HS-5 (cell line): ENCODE results near the gene SMO.

Experiments
- DNase-seq: peaks from one replicate; pipeline ENCODE4 v3.0.0-alpha.2; 2012; ENCODE audit warnings: low read depth

SMO gene

DNA sequence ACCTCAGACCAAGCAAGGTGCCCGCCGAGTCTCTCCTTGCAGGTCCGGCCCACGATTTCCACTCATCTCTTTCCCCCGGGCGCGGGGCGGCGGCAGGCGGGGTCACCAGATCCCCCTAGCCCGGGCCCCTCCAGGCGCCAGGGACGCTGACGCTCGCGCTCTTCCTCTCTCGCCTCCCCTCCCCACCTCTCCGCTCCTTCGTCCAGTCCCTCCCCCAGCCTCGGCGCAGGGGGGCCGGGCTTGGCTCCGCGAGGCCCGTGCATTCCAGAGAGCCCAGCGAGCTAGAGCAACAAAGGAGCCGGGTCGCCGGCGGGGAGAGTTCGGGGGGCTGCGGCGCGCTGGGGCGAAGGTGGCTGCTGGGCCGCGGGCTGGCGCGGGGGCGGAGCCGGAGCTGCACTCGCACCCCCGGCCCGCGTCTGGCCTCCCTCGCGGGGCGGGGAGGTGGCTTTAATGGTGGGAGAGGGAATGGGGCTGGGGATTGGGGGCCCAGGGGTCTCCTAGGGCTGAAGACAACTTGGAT, at the start of gene SMO:
Gene SMO, plus strand, starts transcription at position 262 of the 520 bp plus-strand sequence. CDS start 519 bp downstream, outside the sequence.
- no peak for DNase-seq

DNA sequence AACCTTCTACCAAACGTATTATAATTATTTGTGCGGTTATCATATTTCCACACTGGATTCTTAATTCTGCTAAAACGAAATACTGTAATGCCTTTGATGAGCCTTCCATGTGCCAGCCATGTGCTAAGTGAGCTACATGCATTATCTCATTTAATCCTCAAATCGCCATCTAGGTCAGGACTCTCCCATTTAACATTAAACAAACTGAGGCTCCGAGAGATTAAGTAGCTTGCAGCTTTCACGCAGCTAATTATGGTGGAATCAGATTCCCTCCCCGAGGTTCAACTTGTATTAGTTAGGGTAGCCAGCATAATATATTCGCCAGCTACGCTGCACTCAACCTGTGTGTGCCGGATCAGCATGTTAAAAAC, 44.7 kb upstream of the SMO start:
- DNase-seq = no peak

DNA sequence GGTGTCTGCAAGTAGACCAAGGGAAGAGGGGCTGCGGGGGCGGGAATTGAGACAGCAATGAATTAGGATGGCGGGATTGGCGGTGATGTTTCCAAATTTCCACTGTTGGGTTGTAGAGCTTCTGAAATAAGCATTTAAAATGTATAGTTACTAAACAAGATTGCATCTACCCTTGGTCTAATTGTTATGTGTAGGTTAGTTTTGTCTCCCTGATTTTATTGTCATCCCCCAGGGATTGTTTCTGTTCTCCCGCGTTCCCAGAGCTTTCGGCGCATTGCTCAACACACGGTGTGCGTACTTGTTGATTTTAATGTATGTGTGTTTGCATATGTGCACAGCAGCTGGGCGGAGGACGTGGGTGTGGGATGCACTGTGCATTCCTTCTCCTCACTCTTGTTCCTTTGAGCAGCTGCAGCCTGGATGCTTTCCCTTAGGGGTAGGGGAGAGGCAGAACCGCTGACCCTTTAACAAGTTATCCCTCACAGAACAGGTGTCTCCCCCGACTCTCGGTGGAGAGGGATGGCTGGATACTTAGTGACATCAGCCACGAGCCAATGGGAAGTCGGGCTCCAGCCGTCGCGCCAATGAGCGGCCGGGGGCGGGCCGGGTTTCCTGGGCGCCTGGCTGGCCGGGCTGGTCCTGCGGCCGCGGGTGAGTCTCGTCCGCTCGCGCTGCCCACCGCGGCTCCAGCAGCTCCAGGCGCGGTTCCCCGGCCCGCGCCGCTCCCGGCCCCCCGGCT, 44.2 kb upstream of the SMO start, which contains the start of gene TSPAN33:
Gene TSPAN33, plus strand, starts transcription at position 613 of the 739 bp plus-strand sequence. CDS start 274 bp downstream, outside the sequence.
- DNase-seq = no peak

DNA sequence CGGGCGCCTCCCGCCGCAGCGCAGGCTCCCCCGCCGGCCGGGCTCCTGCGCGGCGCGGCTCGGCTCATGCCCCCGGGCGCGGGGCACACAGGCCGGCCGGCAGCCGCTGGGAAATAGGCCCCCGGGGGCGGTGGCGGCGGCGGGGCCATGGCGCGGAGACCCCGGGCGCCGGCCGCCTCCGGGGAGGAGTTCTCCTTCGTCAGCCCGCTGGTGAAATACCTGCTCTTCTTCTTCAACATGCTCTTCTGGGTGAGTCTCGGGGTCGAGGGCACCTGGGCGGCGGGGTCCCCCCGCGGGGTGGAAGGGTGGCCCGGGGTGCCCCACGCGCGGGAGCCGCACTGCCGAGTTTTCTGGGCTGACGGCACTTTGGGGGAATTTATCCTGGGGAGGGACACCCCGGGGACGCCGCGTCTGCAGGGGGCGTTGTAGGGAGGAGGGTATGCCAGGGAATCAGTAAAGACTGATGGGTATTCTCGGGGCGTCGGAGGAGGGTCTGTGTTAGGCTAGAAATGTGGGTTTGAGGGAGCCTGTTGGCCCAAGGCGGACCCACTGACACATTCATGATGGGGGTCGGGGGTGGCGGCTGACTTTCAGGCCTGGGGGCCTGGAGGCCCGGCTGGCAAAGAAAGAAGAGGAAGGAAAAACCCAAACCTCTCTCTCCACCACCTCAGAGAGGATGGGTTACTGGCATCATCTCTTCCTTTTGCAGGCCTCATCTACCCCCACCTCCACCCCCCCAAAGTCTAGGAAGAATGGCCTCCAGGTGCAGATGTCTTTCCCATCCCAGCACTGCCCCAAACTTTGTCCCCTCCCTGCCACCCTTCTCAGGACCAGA, 43.4 kb upstream of the SMO start:
- no peak for DNase-seq

DNA sequence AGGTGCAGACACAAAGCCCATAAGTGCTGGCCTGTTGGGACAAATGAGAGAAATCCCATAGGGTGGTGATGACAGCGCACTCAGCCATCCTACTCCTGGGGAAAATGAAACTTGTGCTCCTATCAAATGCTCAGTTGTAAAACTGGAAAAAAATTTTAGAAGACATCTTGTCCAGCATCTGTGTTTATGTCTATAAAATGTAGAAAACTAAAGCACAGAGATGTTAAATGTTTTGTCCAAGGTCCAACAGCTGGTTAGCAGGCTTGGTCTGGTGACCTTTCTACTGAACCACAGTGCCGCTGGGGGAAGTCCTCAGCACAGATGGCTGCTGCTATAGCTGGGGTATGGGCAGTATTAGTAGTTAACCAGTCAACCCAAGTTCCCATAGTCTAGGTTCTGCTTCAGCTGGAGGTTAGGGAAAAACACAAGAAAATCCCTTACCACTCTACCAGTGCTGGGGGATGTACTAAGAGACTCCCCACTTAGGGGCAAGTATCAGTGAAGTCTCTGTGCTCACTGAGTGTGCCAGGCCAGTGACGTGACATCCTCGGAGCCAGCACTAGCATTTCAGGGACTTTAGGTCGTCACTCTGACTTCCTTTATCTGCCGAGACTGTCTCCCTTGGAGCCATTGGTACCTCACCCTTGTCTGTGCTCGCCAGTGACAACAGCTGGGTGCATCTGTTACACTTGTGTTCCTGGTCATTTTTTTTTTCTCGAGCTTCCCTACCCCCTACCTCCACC, 42.0 kb upstream of the SMO start:
- no peak for DNase-seq

DNA sequence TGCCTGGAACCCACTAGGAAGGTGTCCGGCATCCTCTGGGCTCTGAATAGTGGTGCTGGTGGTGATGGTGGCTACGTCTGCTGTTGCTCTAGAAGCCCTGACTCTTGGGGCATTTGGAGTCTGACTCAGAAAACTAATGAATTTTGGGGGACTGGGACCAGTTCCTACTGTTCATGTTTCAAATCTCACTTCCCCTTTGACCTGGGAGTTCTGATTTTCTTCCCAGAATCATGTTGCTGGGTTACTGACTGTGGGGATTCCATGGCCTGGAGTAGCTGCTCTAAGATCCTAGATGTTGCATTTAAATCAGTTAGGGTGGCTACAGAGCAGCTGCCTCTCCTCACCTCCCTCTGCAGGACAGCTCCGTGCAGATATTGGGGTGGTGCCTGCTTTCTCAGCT, 40.7 kb upstream of the SMO start:
- no peak for DNase-seq

DNA sequence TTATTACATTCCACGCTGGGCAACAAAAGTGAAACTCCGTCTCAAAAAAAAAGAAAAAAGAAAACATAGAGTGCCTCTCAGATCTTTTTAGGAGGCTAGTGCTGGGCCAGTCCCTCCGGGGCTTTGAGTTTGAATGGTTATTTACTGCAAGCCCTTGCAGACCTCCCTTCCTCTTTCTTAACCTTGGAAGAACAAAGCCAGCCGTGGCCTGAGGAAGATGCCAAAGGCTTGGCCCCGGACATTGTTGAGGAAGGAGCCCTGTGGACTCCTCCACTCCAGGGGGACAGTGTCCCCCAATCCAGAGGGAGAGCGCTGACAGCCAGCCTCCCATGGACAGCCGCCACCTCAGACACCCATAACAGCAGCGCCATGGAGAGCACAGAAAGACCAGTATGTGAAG, 38.9 kb upstream of the SMO start:
- no peak for DNase-seq

DNA sequence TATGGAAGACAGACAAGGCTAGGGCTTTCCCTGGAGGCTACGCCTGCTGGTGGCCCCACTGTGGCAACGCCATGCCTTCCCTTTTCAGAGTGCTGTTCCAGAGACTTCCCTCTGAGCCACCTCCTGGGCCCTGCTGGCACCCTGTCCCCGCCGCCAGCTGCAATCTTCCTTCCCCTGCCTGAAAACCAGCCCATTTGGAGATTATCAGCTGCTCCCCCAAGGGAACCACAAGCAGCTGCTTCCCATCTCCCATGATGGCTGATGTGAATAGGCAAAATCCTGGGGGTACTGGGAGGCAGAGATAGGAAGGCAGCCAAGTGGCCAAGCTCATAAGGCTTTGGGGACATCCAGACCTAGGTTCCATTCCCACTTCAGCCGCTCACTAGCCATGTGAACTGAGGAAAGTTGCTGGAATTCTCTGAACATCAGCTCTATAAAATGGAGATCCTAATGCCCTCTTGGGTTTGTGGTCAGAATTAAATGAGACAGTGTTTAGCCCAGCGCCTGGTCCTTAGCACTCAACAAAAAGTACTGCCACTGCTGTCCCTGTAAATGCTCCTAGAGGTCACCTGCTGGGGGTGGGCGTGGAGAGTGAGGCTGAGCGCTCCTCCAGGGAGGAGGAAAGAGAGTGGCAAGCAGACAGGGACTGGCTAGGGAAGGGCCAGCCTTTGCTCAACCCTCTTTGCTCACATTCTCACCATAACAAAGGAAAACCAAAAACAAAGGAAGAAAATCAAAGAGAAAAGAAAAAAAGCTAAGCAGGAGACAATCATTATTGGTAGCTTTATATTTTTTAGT, 38.0 kb upstream of the SMO start:
- DNase-seq = no peak

DNA sequence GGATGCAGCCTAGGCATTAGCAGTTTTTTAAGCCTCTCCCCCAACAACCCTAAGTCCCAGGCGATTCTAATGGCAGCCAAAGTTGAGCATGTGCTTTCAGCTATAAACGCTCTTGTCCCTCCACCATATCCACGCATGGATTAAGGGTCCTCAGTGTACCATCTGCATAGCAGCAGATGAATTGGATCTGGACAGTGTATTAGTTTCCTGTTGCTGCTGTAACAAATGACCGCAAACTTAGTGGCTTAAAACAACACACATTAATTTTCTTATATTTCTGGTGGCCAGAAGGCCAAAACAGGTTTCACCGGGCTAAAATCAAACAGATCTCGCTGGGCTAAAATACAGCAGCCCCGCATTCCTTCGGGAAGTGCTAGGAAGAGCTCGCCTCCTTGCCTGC, 30.8 kb upstream of the SMO start:
- DNase-seq = no peak

DNA sequence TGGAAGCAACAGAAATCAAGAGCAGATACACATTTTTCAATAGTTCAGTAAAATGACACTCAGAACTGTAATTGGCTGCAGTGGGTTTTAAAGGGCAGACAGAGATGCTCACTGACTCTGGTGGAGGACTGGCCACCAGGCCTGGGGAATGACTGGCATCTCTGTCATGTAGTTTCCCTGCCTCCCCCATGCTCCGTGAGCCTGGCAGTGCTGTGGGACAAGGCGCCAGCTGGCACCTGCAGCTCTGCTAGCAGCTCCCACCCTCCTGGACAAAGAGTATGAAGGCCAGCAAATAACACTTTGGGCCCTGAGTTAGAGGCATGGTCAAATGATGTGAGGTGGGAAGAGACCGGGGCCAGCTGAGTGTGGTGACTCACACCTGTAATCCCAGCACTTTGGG, 28.9 kb upstream of the SMO start:
- no peak for DNase-seq

DNA sequence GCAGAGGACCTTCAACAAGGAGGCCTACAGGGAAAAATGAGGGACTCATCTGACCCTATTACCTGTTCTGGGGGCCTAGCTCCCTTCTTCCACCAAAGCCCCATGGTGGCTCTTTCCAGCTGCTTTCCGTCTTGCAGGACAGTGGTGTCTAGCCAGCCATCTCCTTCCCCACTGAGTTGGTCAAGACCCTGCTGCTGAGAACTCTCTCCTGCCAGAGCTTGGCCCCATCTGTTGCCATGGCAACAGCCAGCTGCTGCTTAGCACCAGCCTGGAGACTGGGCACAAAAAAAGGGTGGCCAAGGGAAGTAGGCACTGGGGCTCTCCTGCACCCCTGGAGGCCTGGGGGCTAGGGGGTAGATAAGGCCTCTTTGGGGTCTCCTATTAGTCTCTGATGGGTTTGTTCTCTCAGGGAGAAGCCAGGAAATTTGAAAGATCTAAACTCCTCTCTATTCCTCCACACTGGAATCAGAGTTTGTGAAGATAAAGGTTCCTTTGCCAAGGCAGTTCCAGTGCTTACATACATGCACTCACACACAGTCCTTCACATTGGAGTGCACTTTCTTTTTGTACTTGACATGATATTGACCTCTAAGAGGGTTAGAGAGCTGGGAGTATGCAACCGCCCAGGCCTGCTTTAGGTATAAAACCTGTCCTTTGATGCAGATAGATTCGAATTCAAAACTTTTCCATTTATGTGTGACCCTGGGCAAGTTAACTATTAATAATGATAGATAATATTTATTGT, 28.1 kb upstream of the SMO start:
- DNase-seq = no peak

DNA sequence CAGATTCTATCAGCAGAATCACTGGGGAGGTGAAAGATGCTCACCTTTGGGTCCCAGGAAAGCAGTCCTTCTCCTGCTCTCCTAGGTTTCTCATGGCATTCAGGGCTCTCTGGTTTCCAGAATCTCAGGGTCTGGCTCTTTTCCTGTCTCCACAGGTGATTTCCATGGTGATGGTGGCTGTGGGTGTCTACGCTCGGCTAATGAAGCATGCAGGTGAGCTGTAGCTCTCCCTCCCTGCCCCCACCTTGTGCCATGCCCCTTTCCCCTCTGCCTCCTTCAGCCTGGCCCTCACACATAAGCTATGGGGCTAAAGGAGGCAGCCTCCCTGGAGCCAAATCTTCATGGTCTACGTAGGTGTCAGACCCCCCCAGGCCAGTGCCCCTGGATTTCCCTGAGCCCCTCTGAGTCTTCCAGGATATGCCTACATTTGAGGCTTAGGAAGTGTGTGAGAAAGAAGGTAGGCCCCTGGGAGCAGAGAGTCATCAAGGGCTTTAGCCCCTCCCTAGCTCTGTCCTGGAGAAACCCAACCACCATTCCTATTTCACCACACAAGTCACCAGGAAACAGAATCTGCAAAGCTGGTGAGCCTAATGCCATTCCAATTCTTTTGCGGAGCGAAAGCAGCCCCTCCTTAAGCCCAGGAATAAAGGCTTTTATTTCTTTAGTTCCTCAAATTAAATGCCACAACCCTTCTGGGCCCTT, 26.8 kb upstream of the SMO start:
- no peak for DNase-seq

DNA sequence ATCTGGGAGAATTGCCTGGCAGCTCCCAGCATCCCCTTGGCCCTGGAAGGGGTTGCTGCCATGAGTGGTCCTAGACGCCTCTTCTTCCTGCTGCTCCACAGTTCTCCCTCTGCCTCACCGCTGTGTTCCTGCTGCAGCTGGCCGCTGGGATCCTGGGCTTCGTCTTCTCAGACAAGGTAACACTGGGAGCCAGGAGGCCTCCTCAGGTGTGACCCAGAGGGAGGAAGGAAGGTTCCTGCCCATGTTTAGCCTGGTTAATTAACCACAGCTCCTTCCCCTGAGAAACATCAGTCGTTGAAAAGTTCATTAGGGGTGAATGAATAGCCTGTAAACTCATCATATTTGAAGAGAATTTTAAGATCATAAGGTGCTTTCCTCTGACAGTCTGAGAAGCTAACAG, 25.7 kb upstream of the SMO start:
- DNase-seq = no peak

DNA sequence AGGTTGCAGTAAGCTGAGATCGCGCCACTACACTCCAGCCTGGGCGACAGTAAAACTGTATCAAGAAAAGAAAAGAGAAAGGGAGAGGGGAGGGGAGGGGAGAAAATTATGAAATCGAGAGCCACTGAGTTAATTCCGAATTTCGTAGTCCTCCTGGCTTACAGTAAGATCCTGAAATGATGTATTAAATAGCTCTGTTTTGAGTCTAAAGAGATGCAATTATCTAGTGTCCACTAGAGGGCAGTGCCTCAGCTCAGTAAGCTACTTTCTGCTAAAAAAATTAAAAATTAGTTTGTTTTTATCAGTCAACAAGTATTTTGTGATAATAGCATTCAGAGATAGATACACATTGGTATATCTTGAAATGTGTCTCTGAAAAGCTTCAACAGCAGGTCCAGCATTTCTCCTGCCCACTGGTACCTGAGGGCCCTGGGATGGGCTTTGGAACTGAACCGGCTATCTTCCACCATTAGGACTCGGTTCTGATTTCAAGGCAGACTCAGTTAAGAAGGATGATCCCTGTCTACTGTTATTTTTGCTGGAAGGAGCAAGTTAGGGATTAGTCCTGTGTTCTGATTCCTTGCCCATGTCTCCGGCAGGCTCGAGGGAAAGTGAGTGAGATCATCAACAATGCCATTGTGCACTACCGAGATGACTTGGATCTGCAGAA, 24.4 kb upstream of the SMO start:
- DNase-seq = no peak

DNA sequence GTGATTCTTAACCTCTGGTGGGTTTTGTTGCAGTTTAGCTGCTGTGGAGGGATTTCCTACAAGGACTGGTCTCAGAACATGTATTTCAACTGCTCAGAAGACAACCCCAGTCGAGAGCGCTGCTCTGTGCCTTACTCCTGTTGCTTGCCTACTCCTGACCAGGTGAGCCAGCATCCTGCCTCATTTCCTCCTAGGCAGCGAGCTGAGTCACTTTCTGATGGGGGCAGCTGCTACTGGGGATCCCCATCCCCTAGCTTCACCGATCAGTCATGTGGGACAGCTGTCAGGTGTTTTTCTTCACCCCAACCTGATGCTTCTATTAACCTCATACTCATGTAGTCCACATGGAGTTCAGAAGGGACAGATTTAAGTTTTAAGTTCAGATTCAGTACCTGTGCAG, 21.7 kb upstream of the SMO start:
- DNase-seq = no peak

DNA sequence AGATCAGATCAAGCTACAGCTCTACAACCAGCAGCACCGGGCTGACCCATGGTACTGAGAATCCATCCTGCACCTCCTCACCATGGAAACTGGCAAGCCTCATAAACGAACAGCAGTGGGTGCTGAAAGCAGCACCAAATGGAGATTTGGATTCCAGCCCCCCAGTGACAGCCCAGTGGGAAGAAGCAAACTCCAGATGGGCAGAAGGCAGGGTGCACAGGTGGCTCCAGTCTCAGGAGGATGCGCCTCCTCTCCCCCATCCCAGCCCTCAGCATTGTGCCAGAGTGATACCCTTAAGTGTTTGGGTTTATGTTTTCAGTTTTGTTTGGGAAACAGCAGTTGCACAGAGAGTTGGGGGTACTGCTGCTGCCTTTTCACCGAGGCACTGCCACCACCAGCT, 20.6 kb upstream of the SMO start:
- no peak for DNase-seq

DNA sequence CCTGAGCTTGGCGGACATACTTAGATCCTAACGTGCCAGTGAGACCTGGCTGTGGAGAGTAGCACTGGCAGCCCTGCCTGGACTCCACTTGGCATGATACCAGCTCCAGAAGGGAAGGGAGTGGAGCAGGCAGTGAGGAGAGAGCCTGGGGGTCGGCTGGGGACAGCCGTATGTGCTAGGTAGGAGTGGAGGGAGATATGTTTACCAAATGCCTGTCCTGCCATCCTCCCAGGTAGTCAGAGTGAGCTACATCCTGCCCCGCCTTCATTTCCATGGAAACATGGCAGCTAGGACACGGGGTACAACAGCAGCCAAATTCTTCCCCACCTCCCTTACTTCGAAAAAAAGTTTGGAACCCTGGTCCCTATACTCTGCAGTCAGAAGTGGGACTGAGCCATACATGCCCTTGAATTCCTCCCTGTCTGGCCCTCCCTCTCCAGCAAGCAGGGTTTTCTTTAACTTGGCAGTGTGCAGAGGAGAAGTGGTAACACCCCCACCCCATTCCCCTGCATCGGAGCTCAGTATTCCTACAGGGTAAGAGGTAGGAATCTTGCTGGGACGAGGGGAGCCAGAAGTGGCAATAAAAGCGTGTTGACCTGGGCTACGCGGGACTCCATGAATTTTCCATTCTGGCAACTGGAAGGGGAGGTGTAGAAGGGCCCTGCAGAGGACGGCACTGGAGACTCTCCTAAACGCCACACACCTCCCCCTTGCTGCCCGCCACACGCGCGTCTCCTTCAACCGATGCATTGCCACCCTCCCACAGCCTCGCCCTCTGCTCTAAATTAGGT, 20.0 kb upstream of the SMO start:
- no peak for DNase-seq

DNA sequence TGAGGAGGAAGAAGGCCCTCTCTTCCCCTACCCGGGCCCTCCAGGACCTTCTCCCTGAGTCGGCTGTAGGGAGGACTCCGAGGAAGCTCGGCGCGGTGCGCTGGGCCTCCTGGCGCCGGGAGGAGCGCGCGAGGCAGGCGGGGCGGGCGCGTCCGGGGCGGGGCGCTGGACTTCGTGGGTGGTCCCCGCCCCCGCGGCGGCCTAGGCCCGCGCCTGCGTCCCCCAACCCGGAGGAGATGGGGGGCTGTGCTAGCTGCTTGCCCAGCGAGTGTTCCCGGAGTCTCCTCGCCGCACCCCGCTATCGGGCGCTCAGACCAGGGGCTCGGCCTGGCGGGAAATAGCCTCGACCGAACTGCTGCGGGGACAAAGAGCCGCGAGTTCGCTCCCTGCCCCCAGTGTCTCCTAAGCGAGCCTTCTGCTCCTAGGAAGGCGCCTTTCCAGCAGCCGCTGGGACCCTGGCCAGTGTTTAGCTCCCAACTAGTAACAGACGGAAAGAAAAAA, 19.2 kb upstream of the SMO start:
- DNase-seq = no peak
